Mesendoderm (in vitro differentiated cells): ENCODE measurements around the gene KCNN3.

Experiments used
- DNase-seq: peaks from one replicate; pipeline ENCODE4 v3.0.0; 2013
- H2AK5ac ChIP-seq: 2 replicates; pipeline ENCODE4 v1.6.1; 2013; ENCODE audit warnings: low read length, inconsistent platforms
- H2BK120ac ChIP-seq: 2 replicates; pipeline ENCODE4 v1.6.1; 2013; ENCODE audit warnings: low read depth, mild to moderate bottlenecking, low read length, moderate library complexity, mixed read lengths
- H2BK15ac ChIP-seq: replicated peaks from 2 replicates; pipeline ENCODE4 v1.6.1; 2013; ENCODE audit warnings: low read depth, mild to moderate bottlenecking, moderate library complexity
- H2BK5ac ChIP-seq: 2 replicates; pipeline ENCODE4 v1.6.1; 2013; ENCODE audit warnings: low read length, inconsistent platforms
- H3K18ac ChIP-seq: 2 replicates; pipeline ENCODE4 v1.6.1; 2013; ENCODE audit warnings: mild to moderate bottlenecking, low read length, mixed read lengths
- H3K23ac ChIP-seq: one replicate; pipeline ENCODE4 v1.6.1; 2013; ENCODE audit warnings: low read length
- H3K27ac ChIP-seq: 2 replicates; pipeline ENCODE4 v1.5.1; 2013; ENCODE audit warnings: low read depth, mild to moderate bottlenecking, inconsistent platforms, low read length, moderate library complexity
- H3K27me3 ChIP-seq: 2 replicates; pipeline ENCODE4 v1.6.1; 2013; ENCODE audit warnings: low read length, control low read depth, mild to moderate bottlenecking, inconsistent platforms; ENCODE audit not compliant: insufficient read depth, poor library complexity
- H3K36me3 ChIP-seq: 2 replicates; pipeline ENCODE4 v1.6.1; 2013; ENCODE audit warnings: low read length, inconsistent platforms; ENCODE audit not compliant: control insufficient read depth, insufficient read depth
- H3K4ac ChIP-seq: one replicate; pipeline ENCODE4 v1.6.1; 2013; ENCODE audit warnings: low read depth, mild to moderate bottlenecking, low read length, moderate library complexity
- H3K4me1 ChIP-seq: 2 replicates; pipeline ENCODE4 v1.6.1; 2013; ENCODE audit warnings: low read depth, low read length, inconsistent platforms; ENCODE audit not compliant: control insufficient read depth
- H3K4me2 ChIP-seq: 2 replicates; pipeline ENCODE4 v1.6.1; 2013; ENCODE audit warnings: low read length
- H3K4me3 ChIP-seq: 2 replicates; pipeline ENCODE4 v1.5.1; 2013; ENCODE audit warnings: mild to moderate bottlenecking, low read length
- H3K56ac ChIP-seq: one replicate; pipeline ENCODE4 v1.6.1; 2013; ENCODE audit warnings: low read length
- H3K79me1 ChIP-seq: 2 replicates; pipeline ENCODE4 v1.6.1; 2013; ENCODE audit warnings: low read length, inconsistent platforms
- H3K79me2 ChIP-seq: 2 replicates; pipeline ENCODE4 v1.6.1; 2013; ENCODE audit warnings: mild to moderate bottlenecking, low read length; ENCODE audit not compliant: control insufficient read depth, insufficient read depth
- H3K9ac ChIP-seq: 2 replicates; pipeline ENCODE4 v1.6.1; 2013; ENCODE audit warnings: low read length, inconsistent platforms
- H4K5ac ChIP-seq: one replicate; pipeline ENCODE4 v1.6.1; 2013; ENCODE audit warnings: low read length
- H4K8ac ChIP-seq: one replicate; pipeline ENCODE4 v1.6.1; 2013; ENCODE audit warnings: low read depth, mild to moderate bottlenecking, control low read depth, low read length, moderate library complexity
- WGBS: extraction: QIAGEN DNeasy Blood & Tissue Kit; methylation state at CpG from one replicate; pipeline ENCODE4 v1.1.7; 2013; ENCODE audit warnings: low lambda C conversion rate, missing lambda C conversion rate; ENCODE audit not compliant: insufficient coverage; ENCODE audit errors: extremely low coverage; 5-methylcytosine and 5-hydroxymethylcytosine counted together

Gene KCNN3

DNA sequence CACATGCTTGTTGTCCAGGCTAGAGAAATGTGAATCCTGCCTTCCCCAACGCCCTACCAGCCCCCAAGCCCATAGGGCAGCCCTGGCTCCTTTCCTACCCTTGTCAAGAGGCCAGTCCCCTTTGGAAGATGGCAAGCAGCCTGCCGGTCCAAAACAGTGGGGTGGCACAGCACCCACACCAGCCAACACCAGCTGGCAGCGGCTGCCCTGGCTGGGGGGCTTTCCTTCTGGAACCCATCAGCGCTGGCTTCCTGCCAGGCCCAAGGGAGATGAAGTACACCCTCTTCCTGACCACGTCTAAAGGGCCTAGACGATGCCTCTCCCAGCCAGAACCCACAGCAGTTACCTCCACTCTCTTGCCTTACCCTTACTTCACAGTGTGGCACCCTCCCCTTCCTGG lies 24.2 kb downstream of the KCNN3 start:
- H3K56ac ChIP-seq, result no peak overlapping the region
- H3K36me3 ChIP-seq, result no peaks in the 10 kb centered on the region
- H3K9ac ChIP-seq, result no peak overlapping the region
- no peak overlapping the region for H3K27ac ChIP-seq
- H2BK5ac ChIP-seq, result no peak overlapping the region
- no peak overlapping the region for H3K4me2 ChIP-seq
- H2BK15ac ChIP-seq, result no peak overlapping the region
- no peak overlapping the region for H3K23ac ChIP-seq
- H2AK5ac ChIP-seq, result no peak overlapping the region
- no peak overlapping the region for H2BK120ac ChIP-seq
- H3K4me3 ChIP-seq, result no peak overlapping the region
- DNase-seq, result no peak
- no peaks in the 10 kb centered on the region for H3K79me2 ChIP-seq
- no peaks in the 10 kb centered on the region for H3K79me1 ChIP-seq
- H3K4me1 ChIP-seq, result peaks cover 9% of the 10 kb centered on the region
- no peak overlapping the region for H4K5ac ChIP-seq
- H3K18ac ChIP-seq, result no peak overlapping the region
- WGBS, result no CpG with 5 or more reads among the region's 6 CpGs
- no peak overlapping the region for H3K4ac ChIP-seq
- H3K27me3 ChIP-seq, result no peaks in the 10 kb centered on the region
- H4K8ac ChIP-seq, result no peak overlapping the region

DNA sequence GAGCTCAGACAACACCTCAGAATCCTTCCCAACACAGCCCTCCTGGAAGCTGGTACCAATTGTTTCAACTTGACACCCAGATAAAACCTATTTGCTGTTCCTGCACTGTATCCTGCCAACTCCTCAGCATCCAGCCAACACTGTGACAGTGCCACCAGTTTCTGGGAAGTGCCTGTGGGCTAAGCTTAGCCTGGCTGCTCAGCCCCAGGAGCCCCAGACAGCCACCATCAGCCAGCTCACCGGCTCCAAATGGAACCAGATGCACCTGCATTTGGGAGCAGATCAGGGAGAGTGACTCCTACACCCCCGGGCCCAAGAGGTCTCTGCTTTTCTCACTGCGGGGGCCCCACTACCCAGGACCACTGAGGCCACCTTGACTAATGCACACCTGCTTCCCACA lies 24.9 kb downstream of the KCNN3 start:
- Histone ChIP-seq H2AK5ac (no peak overlapping the region), H3K27me3 (no peaks in the 10 kb centered on the region), H3K4ac (no peak overlapping the region), H2BK120ac (no peak overlapping the region), H3K27ac (no peak overlapping the region), H3K9ac (no peak overlapping the region), H3K36me3 (no peaks in the 10 kb centered on the region), H3K4me3 (no peak overlapping the region), H2BK15ac (no peak overlapping the region), H4K5ac (no peak overlapping the region), H2BK5ac (no peak overlapping the region), H3K23ac (no peak overlapping the region), H4K8ac (no peak overlapping the region), H3K79me2 (no peaks in the 10 kb centered on the region), H3K79me1 (no peaks in the 10 kb centered on the region), H3K18ac (no peak overlapping the region), H3K4me1 (peaks cover 8% of the 10 kb centered on the region), H3K4me2 (no peak overlapping the region), H3K56ac (no peak overlapping the region)
- no CpG with 5 or more reads among the region's 3 CpGs for WGBS
- no peak for DNase-seq

DNA sequence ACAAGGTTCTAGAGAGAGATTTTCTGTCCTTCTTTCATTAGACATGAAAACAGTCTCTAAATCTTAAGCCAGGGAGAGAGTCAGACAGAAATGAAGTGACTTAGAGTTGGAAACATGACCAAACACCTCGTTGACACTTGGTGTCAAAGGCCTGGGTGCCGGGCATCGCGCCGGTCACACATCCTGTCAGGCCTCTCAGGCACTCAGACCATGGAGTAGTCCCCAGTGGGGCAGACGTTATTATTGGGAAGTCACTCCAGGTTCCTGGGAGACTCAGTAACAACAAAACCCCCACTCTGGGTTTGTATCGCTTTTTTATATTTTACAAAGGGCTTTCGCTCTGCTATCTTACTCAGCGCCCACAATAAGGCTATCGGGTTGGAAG lies 25.8 kb downstream of the KCNN3 start:
- H3K4me2 ChIP-seq, result no peak overlapping the region
- H3K18ac ChIP-seq, result no peak overlapping the region
- no peak overlapping the region for H4K8ac ChIP-seq
- no peak for DNase-seq
- H2BK120ac ChIP-seq, result no peak overlapping the region
- H2AK5ac ChIP-seq, result no peak overlapping the region
- no peak overlapping the region for H3K27ac ChIP-seq
- H3K79me2 ChIP-seq, result no peaks in the 10 kb centered on the region
- no peak overlapping the region for H2BK5ac ChIP-seq
- H2BK15ac ChIP-seq, result no peak overlapping the region
- no peaks in the 10 kb centered on the region for H3K79me1 ChIP-seq
- H3K4me3 ChIP-seq, result no peak overlapping the region
- H3K23ac ChIP-seq, result no peak overlapping the region
- peaks cover 2% of the 10 kb centered on the region for H3K4me1 ChIP-seq
- no peak overlapping the region for H4K5ac ChIP-seq
- H3K56ac ChIP-seq, result no peak overlapping the region
- no peak overlapping the region for H3K4ac ChIP-seq
- H3K27me3 ChIP-seq, result no peaks in the 10 kb centered on the region
- H3K9ac ChIP-seq, result no peak overlapping the region
- H3K36me3 ChIP-seq, result no peaks in the 10 kb centered on the region
- WGBS, result no CpG with 5 or more reads among the region's 10 CpGs

DNA sequence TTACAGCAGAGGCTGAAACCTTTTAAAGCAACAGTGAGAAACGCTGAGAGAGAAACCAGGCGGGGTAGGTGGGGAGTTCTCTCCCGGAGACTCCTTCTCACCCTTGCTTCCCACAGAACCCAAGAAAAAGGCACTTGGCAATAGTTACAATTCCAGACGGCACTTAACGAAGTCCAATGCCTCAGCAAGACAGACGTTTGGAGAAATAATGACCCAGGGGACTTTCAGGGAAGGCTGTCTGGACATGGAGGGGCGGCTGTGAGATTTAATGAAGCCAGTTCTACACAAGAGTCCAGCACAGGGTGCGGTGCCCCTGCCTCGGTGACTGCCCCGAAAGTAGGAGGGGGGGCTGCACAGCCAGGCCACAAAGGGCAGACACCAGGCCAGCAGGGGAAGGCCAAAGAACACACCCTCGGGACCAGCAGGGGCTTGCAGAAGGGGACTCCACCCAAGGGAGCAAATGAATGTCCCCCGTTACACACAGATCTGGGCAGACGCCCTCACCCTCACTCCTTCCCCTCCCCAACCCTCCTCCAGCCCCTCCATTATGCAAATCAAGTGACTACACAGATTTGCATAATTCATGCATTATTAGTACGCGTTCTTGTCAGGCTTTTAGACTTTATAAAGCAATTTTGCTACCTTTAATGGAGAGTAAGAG lies 26.3 kb downstream of the KCNN3 start:
- Histone ChIP-seq H3K79me2 (no peaks in the 10 kb centered on the region), H3K18ac (no peak overlapping the region), H3K56ac (no peak overlapping the region), H3K79me1 (no peaks in the 10 kb centered on the region), H3K27me3 (no peaks in the 10 kb centered on the region), H2AK5ac (no peak overlapping the region), H4K8ac (no peak overlapping the region), H3K23ac (no peak overlapping the region), H3K27ac (no peak overlapping the region), H2BK5ac (no peak overlapping the region), H4K5ac (no peak overlapping the region), H3K4ac (no peak overlapping the region), H3K9ac (no peak overlapping the region), H3K4me3 (no peak overlapping the region), H2BK120ac (no peak overlapping the region), H3K4me1 (peaks cover 2% of the 10 kb centered on the region), H3K4me2 (no peak overlapping the region), H2BK15ac (no peak overlapping the region), H3K36me3 (no peaks in the 10 kb centered on the region)
- no CpG with 5 or more reads among the region's 15 CpGs for WGBS
- DNase-seq, result no peak

- H2BK120ac ChIP-seq, result no peak overlapping the region
- no peak overlapping the region for H3K18ac ChIP-seq
- no peak overlapping the region for H3K4me3 ChIP-seq
- DNase-seq, result no peak
- no peak overlapping the region for H3K4ac ChIP-seq
- no peaks in the 10 kb centered on the region for H3K79me2 ChIP-seq
- no peak overlapping the region for H3K56ac ChIP-seq
- no peaks in the 10 kb centered on the region for H3K27me3 ChIP-seq
- H4K5ac ChIP-seq, result no peak overlapping the region
- no CpG with 5 or more reads among the region's 8 CpGs for WGBS
- no peaks in the 10 kb centered on the region for H3K36me3 ChIP-seq
- H3K4me2 ChIP-seq, result no peak overlapping the region
- H2BK15ac ChIP-seq, result no peak overlapping the region
- H3K27ac ChIP-seq, result no peak overlapping the region
- no peak overlapping the region for H4K8ac ChIP-seq
- peaks cover 2% of the 10 kb centered on the region for H3K4me1 ChIP-seq
- H3K23ac ChIP-seq, result no peak overlapping the region
- H2BK5ac ChIP-seq, result no peak overlapping the region
- H3K79me1 ChIP-seq, result no peaks in the 10 kb centered on the region
- H3K9ac ChIP-seq, result no peak overlapping the region
- no peak overlapping the region for H2AK5ac ChIP-seq
Measured at GRCh38 chr1:154842635-154843034, 27.4 kb downstream of the KCNN3 start.

GRCh38 chr1:154841384-154841783 lies 28.7 kb downstream of the KCNN3 start:
- no peak overlapping the region for H2BK15ac ChIP-seq
- H3K18ac ChIP-seq, result no peak overlapping the region
- no peaks in the 10 kb centered on the region for H3K36me3 ChIP-seq
- no peaks in the 10 kb centered on the region for H3K27me3 ChIP-seq
- no CpG with 5 or more reads among the region's 4 CpGs for WGBS
- no peak overlapping the region for H3K4me2 ChIP-seq
- peaks cover 2% of the 10 kb centered on the region for H3K4me1 ChIP-seq
- no peak for DNase-seq
- no peak overlapping the region for H3K4me3 ChIP-seq
- H3K4ac ChIP-seq, result no peak overlapping the region
- no peak overlapping the region for H4K8ac ChIP-seq
- H3K56ac ChIP-seq, result no peak overlapping the region
- H2BK5ac ChIP-seq, result no peak overlapping the region
- H2BK120ac ChIP-seq, result no peak overlapping the region
- no peak overlapping the region for H2AK5ac ChIP-seq
- H3K79me2 ChIP-seq, result no peaks in the 10 kb centered on the region
- no peak overlapping the region for H3K23ac ChIP-seq
- H3K27ac ChIP-seq, result no peak overlapping the region
- no peaks in the 10 kb centered on the region for H3K79me1 ChIP-seq
- no peak overlapping the region for H4K5ac ChIP-seq
- H3K9ac ChIP-seq, result no peak overlapping the region
